Breast epithelium (tissue), 3 donors: ENCODE results near the gene ADCY5.

Experiments used
- CTCF ChIP-seq, 3 donors: fragments of 450-650 bp; IDR thresholded peaks; one replicate each; pipeline ENCODE4 v1.5.1; 2016 to 2017; ENCODE audit warnings: antibody characterized with exemption in 3 of 3, mild to moderate bottlenecking in 3 of 3, moderate library complexity in 3 of 3
- POLR2A ChIP-seq: fragments of 450-650 bp; IDR thresholded peaks from one replicate; pipeline ENCODE4 v1.6.1; 2016; ENCODE audit warnings: antibody characterized with exemption, mild to moderate bottlenecking, moderate library complexity

DNA sequence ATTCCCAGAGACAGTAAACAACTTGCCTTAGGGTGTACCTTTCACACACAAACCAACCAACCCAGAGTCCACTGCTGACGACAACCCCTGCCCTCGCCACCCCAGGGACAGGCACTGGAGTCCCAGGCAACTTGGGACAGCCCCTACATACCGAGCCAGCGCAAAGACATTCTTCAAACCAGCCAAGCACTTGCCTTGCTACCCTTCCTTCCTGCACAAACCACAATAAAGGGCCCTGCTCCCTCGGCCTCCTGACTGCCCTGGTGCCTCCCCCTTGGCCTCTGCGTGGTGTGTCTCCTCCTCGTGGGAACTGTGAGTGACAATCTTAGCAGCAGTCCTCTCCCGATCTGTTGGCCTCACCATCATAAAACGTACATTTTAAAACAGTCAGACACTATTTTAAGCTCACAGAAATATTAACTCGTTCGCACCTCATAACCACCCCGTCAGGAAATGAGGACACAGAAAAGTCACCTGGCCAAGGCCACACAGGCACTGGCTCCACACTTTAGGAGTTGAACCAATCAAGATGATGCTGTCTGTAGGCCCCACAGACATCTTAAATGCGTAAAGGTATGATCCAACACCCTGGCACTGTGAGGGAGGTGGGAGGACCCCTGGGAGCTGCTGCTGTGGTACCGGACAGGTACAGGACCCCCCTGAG lies 113.8 kb downstream of the ADCY5 start:
- TF ChIP-seq POLR2A (no peak), CTCF (IDR thresholded peaks at IDR 0.05) (no peak)
